Spleen (tissue), 7 donors: ENCODE results near the gene PHC2.

Experiments
- POLR2AphosphoS5 ChIP-seq, 3 donors: sonication (generic); formaldehyde crosslinking; IDR thresholded peaks; one replicate each; pipeline ENCODE4 v1.5.1; 2017; ENCODE audit warnings: antibody characterized with exemption in 3 of 3
- TF ChIP-seq, protein P1 (sequence below), 11 experiments: fragments of 200-600 bp in 7 of 11; fragments of 450-650 bp in 4 of 11; sonication (generic) in 4 of 11; IDR thresholded peaks in 8 of 11; conservative IDR thresholded peaks in 3 of 11; 1 replicate in 7 of 11; 2 replicates in 4 of 11; pipeline versions ENCODE4 v1.4.0 to v1.8.0; 2016 to 2021; ENCODE audit warnings: antibody characterized with exemption in 11 of 11, inconsistent platforms in 4 of 11, mild to moderate bottlenecking in 1 of 11
- donor health status: DM: no; HTN: no; CAD: no; lungs with moderate emphysema.
- donor health status: DM: no; HTN: no; CAD: no.
- donor health status: DM: no; HTN: no; CAD: no.

DNA sequence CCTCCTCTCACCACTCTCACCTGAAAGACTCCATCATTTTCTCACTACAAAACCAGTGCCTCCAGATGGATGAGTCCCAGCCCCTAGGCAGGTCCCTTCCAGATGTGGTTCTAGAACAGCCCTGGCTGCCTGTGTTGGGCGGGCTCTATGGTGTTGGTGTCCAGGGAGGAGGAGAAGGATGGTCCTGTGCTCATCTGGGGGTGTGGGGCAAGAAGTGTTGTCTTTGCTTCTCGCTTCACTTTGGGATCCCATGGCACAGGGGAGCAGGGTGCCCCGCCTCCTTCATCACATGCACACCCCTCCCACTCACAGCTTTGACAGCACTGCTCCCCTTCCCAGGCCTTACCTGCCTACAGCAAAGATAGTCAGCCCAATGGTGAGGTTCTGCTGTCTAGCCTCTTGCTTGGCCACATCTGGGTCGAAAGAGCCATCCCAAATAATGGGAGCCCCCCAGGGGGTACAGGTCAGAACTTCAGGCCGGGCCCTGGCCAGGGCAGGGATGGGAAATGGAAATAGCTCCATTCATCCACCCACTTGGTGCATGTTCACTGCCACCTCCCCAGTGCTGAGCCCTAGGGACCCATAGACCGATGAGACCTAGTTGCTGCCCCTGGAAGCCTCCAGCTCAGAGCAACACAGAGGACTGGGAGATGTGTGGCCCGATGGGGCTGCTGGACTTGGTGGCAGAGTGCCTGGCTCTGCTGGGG lies 119.0 kb downstream of the PHC2 start:
- TF ChIP-seq, protein P1, sequence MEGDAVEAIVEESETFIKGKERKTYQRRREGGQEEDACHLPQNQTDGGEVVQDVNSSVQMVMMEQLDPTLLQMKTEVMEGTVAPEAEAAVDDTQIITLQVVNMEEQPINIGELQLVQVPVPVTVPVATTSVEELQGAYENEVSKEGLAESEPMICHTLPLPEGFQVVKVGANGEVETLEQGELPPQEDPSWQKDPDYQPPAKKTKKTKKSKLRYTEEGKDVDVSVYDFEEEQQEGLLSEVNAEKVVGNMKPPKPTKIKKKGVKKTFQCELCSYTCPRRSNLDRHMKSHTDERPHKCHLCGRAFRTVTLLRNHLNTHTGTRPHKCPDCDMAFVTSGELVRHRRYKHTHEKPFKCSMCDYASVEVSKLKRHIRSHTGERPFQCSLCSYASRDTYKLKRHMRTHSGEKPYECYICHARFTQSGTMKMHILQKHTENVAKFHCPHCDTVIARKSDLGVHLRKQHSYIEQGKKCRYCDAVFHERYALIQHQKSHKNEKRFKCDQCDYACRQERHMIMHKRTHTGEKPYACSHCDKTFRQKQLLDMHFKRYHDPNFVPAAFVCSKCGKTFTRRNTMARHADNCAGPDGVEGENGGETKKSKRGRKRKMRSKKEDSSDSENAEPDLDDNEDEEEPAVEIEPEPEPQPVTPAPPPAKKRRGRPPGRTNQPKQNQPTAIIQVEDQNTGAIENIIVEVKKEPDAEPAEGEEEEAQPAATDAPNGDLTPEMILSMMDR (IDR thresholded peaks at IDR 0.05 in 8 of 11, conservative IDR thresholded peaks at IDR 0.05 in 3 of 11): no peak
- no peak for TF ChIP-seq POLR2AphosphoS5 (IDR thresholded peaks at IDR 0.05)
